Neural cell (in vitro differentiated cells): ENCODE measurements around the gene DOHH.

Experiments
- EZH2 ChIP-seq: fragments of 200-600, 300-800 bp; shearing (Covaris generic), sonication (generic); IDR thresholded peaks from 2 replicates; pipeline ENCODE4 v1.6.1; 2014; ENCODE audit warnings: antibody characterized with exemption, low read length, borderline replicate concordance, mild to moderate bottlenecking; ENCODE audit not compliant: insufficient read depth, poor library complexity, severe bottlenecking
- MXI1 ChIP-seq: fragments of 450-650 bp; conservative IDR thresholded peaks from 2 replicates; pipeline ENCODE4 v1.6.1; 2014; ENCODE audit warnings: antibody characterized with exemption, mild to moderate bottlenecking; ENCODE audit not compliant: poor library complexity, severe bottlenecking
- POLR2AphosphoS5 ChIP-seq: IDR thresholded peaks from 2 replicates; pipeline ENCODE4 v1.6.1; 2012
- RAD21 ChIP-seq: fragments of 450-650 bp; conservative IDR thresholded peaks from 2 replicates; pipeline ENCODE4 v1.6.1; 2014; ENCODE audit warnings: antibody characterized with exemption, mild to moderate bottlenecking, moderate library complexity
- TAF1 ChIP-seq: IDR thresholded peaks from 2 replicates; pipeline ENCODE4 v1.6.1; 2012; ENCODE audit warnings: low read depth
- TF ChIP-seq, protein P1 (sequence below): fragments of 450-650 bp; IDR thresholded peaks from 2 replicates; pipeline ENCODE4 v1.5.1; 2014; ENCODE audit warnings: antibody characterized with exemption, mild to moderate bottlenecking, moderate library complexity; ENCODE audit not compliant: poor library complexity, severe bottlenecking

DNA sequence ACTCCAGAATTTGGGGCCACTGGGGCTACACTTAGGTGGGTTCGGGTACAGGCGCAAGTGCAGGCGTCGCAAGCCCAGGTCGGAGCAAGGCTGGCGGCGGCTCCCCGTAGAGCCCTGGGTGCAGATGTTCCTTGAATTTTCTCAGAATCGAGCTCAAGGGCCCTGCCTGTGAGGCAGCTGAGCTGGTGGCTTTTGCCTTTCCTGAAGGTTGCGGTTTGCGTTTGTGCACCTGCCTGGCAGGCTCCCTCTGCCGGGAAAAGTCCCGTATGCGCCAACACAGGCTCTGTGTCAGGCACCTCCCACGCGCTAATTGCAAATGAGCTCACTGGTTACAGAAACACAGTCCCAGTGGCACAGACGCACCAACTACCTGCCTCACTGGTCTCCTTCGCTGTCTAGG lies 5.9 kb downstream of the DOHH start:
- TF ChIP-seq, protein P1, sequence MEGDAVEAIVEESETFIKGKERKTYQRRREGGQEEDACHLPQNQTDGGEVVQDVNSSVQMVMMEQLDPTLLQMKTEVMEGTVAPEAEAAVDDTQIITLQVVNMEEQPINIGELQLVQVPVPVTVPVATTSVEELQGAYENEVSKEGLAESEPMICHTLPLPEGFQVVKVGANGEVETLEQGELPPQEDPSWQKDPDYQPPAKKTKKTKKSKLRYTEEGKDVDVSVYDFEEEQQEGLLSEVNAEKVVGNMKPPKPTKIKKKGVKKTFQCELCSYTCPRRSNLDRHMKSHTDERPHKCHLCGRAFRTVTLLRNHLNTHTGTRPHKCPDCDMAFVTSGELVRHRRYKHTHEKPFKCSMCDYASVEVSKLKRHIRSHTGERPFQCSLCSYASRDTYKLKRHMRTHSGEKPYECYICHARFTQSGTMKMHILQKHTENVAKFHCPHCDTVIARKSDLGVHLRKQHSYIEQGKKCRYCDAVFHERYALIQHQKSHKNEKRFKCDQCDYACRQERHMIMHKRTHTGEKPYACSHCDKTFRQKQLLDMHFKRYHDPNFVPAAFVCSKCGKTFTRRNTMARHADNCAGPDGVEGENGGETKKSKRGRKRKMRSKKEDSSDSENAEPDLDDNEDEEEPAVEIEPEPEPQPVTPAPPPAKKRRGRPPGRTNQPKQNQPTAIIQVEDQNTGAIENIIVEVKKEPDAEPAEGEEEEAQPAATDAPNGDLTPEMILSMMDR, result no peak
- TF ChIP-seq POLR2AphosphoS5 (no peak), EZH2 (no peak), TAF1 (no peak), RAD21 (no peak), MXI1 (no peak)
